ENCODE measurements around the gene TMEM80. TPM values are rescaled to one million over a fixed set of nuclear protein-coding genes. Genes with fewer than 3 reads are reported as not detected.
A peak's percentile ranks its signal among the peaks of the same experiment; 100 is the strongest.

The TMEM80 gene
- total RNA-seq, 4 donors from 2014 or later: 3.2 to 22.3 (median 14.3) TPM

DNA sequence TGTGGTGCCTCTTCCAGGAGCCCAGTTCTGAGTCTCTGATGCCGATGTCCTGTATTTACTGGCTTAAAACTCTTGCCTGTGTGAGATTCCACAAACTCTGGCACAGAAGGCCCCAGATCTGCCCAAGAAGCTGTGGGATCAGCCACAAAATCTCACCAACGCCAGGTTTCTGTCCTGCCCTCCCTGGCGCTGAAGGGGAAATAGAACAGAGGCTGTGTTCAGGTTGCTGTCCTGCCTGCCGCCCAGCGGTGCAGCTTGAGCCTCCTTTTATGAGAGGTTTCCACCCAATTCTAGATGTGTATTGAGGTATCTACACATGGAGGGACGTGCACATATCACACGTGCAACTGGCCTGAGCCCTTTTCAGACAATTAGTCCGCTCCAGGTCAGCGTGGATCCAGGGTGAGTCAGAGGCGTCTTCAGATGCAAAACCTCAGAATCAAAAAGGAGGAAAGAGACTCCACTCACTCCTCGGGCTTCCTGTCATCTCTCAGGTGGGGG lies 2.2 kb downstream of the TMEM80 start:
- H3K9me3 ChIP-seq: no peaks in the 10 kb centered on the region
- H3K27me3 ChIP-seq: no peaks in the 10 kb centered on the region
- in situ Hi-C loops (cut with MboI; ENCODE audit: low sequenced_read_pairs in 4 of 4): no loop called here
- ATAC-seq (no peak), DNase-seq (no peak)
- intact Hi-C loops (cut with DNase I; ENCODE audit: low total_unique reads): loop anchor here (2.0 to 5.0 kb wide), 4 partner anchors 31 to 131 kb away; partner anchors contain the start of gene TALDO1
- peak overlapping the region in 2 of 4 donors; percentile 22 to 86 for H3K4me3 ChIP-seq
- TF ChIP-seq, protein P1, sequence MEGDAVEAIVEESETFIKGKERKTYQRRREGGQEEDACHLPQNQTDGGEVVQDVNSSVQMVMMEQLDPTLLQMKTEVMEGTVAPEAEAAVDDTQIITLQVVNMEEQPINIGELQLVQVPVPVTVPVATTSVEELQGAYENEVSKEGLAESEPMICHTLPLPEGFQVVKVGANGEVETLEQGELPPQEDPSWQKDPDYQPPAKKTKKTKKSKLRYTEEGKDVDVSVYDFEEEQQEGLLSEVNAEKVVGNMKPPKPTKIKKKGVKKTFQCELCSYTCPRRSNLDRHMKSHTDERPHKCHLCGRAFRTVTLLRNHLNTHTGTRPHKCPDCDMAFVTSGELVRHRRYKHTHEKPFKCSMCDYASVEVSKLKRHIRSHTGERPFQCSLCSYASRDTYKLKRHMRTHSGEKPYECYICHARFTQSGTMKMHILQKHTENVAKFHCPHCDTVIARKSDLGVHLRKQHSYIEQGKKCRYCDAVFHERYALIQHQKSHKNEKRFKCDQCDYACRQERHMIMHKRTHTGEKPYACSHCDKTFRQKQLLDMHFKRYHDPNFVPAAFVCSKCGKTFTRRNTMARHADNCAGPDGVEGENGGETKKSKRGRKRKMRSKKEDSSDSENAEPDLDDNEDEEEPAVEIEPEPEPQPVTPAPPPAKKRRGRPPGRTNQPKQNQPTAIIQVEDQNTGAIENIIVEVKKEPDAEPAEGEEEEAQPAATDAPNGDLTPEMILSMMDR (IDR thresholded peaks at IDR 0.05 in 4 of 5, conservative IDR thresholded peaks at IDR 0.05 in 1 of 5): no peak
- TF ChIP-seq POLR2A (IDR thresholded peaks at IDR 0.05): no peak
- peak overlapping the region; percentile 92 to 100 (median 98) for H3K27ac ChIP-seq
- peaks cover 33 to 35% of the 10 kb centered on the region in 2 donors for H3K4me1 ChIP-seq
- H3K36me3 ChIP-seq: peaks cover 0 to 25% of the 10 kb centered on the region in 2 donors

DNA sequence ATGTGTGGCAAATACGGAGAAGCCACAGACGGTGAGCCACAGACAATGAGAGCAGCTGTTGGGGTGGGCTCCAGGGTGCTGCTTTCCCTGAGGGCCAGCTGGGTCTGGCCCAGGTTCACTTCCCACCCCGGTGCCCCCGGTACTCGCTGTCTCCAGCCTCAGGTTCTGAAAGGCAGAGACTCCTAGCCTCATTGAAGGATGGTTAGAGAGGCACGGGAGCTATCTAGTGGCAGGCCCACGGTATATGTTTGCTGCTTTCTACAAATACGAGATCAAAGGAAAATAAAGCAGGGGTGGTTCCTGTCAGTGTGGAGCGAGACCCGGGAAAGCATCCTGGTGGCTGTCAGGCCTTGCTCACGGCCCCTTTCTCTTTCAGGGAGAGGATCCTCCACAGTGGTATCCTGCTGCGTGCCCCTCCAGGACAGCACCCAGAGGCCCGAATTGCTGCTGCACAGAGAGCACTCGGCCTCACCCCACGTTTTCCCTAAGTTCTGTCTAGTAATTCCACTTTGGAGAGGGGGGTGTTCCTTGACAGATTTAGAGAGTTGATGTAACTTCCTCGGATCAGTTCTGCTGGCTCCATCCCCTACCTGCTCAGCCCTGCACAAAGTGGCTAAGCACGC lies 3.0 kb downstream of the TMEM80 start:
- DNase-seq: no peak
- intact Hi-C loops (cut with DNase I; ENCODE audit: low total_unique reads) (loop anchor here (2.0 to 5.0 kb wide), 4 partner anchors 30 to 131 kb away; partner anchors contain the start of gene TALDO1), in situ Hi-C loops (cut with MboI; ENCODE audit: low sequenced_read_pairs in 4 of 4) (no loop called here)
- TF ChIP-seq, protein P1 (IDR thresholded peaks at IDR 0.05 in 4 of 5, conservative IDR thresholded peaks at IDR 0.05 in 1 of 5): no peak
- TF ChIP-seq POLR2A (IDR thresholded peaks at IDR 0.05): no peak
- H3K27me3 ChIP-seq: no peaks in the 10 kb centered on the region
- H3K36me3 ChIP-seq: peaks cover 0 to 25% of the 10 kb centered on the region in 2 donors
- no peaks in the 10 kb centered on the region for H3K9me3 ChIP-seq
- peaks cover 29 to 30% of the 10 kb centered on the region in 2 donors for H3K4me1 ChIP-seq
- ATAC-seq: no peak
- peak overlapping the region; percentile 92 to 100 (median 98) for H3K27ac ChIP-seq
- H3K4me3 ChIP-seq: no peak overlapping the region

DNA sequence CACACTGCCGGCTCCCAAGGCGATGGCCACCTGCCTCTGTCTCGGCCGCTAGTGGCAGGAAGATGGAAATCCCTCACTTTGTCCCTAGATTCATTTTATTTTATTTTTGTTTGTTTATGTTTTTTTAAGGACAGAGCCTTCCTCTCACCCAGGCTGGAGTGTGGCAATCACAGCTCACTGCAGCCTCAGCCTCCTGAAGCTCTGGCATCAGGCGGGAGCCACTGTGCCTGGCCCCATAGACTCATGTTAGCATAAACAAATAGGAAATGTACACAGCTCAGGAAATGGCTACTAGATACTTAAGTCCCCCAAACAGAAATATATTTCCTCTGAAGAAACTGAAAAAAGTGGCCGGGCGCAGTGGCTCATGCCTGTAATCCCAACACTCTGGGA lies 3.5 kb downstream of the TMEM80 start:
- ATAC-seq (no peak), DNase-seq (peak in 1 of 2 donors; percentile 9)
- H3K4me1 ChIP-seq: peaks cover 23 to 26% of the 10 kb centered on the region in 2 donors
- no peaks in the 10 kb centered on the region for H3K27me3 ChIP-seq
- intact Hi-C loops (cut with DNase I; ENCODE audit: low total_unique reads) (loop anchor here (2.0 to 5.0 kb wide), 4 partner anchors 30 to 132 kb away; partner anchors contain the start of gene TALDO1), in situ Hi-C loops (cut with MboI; ENCODE audit: low sequenced_read_pairs in 4 of 4) (no loop called here)
- peaks cover 0 to 25% of the 10 kb centered on the region in 2 donors for H3K36me3 ChIP-seq
- no peak overlapping the region for H3K4me3 ChIP-seq
- no peaks in the 10 kb centered on the region for H3K9me3 ChIP-seq
- no peak for TF ChIP-seq POLR2A (IDR thresholded peaks at IDR 0.05)
- TF ChIP-seq, protein P1 (IDR thresholded peaks at IDR 0.05 in 4 of 5, conservative IDR thresholded peaks at IDR 0.05 in 1 of 5): no peak
- peak overlapping the region in 3 of 4 donors; percentile 92 to 99 (median 97) for H3K27ac ChIP-seq

DNA sequence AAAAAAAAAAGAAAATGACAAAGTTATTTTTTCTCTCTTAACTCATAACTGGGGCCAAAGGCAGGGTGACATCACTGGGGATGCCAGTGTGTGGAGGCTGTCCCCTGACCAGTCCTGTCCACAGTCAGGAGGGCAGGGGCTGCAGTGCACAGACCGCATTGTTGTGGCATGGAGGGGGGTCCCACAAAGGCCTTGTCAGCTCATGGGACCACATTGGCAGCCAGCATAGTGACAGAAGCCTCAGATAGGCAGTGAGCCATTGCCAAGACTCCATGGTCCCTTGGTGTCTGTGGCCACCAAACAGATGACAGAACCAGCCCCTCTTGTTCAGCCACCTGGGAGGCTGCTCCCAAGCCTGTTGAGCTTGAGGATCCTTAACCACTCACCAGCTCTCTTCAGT lies 4.1 kb downstream of the TMEM80 start:
- TF ChIP-seq POLR2A (IDR thresholded peaks at IDR 0.05): no peak
- TF ChIP-seq, protein P1 (IDR thresholded peaks at IDR 0.05 in 4 of 5, conservative IDR thresholded peaks at IDR 0.05 in 1 of 5): no peak
- intact Hi-C loops (cut with DNase I; ENCODE audit: low total_unique reads) (loop anchor here (2.0 to 5.0 kb wide), 4 partner anchors 29 to 132 kb away; partner anchors contain the start of gene TALDO1), in situ Hi-C loops (cut with MboI; ENCODE audit: low sequenced_read_pairs in 4 of 4) (loop anchor here in 3 of 4 donors (25.0 kb wide), 1 partner anchor 137 kb away; the partner anchor contains the start of genes LMNTD2 (in 3 of the 3) and RASSF7 (in 3 of the 3))
- Histone ChIP-seq H3K9me3 (no peaks in the 10 kb centered on the region), H3K27ac (peak overlapping the region in 3 of 4 donors; percentile 40 to 97 (median 92)), H3K4me1 (peaks cover 23 to 27% of the 10 kb centered on the region in 2 donors), H3K36me3 (peaks cover 0 to 25% of the 10 kb centered on the region in 2 donors), H3K4me3 (no peak overlapping the region), H3K27me3 (no peaks in the 10 kb centered on the region)
- no peak for ATAC-seq
- DNase-seq: peak in 1 of 2 donors; percentile 12
